Type B pancreatic cell (in vitro differentiated cells): ENCODE results near the gene GUK1. TPM values are rescaled to one million over a fixed set of nuclear protein-coding genes. Genes with fewer than 3 reads are reported as not detected.
A peak's percentile ranks its signal among the peaks of the same experiment; 100 is the strongest.

Source experiments
- DNase-seq: peaks from one replicate; pipeline ENCODE4 v3.0.0; 2021; ENCODE audit warnings: mixed read lengths; ENCODE audit not compliant: unreplicated experiment; ENCODE audit errors: extremely low spot score
- H3K27ac Mint-ChIP-seq: 2 replicates; pipeline ENCODE4 v1.8.0; 2021; ENCODE audit warnings: mild to moderate bottlenecking, mixed read lengths
- H3K27me3 Mint-ChIP-seq: 2 replicates; pipeline ENCODE4 v1.8.0; 2021; ENCODE audit warnings: mixed read lengths
- H3K36me3 Mint-ChIP-seq: 2 replicates; pipeline ENCODE4 v1.8.0; 2021; ENCODE audit warnings: mixed read lengths
- H3K4me1 Mint-ChIP-seq: one replicate; pipeline ENCODE4 v1.8.0; 2021; ENCODE audit warnings: mixed read lengths; ENCODE audit not compliant: unreplicated experiment
- H3K4me3 Mint-ChIP-seq: 2 replicates; pipeline ENCODE4 v1.8.0; 2021; ENCODE audit warnings: mild to moderate bottlenecking, mixed read lengths
- H3K9me3 Mint-ChIP-seq: 2 replicates; pipeline ENCODE4 v1.8.0; 2021; ENCODE audit warnings: mixed read lengths
- CTCF ChIP-seq: fragments of 200-600 bp; sonication (generic); conservative IDR thresholded peaks from 2 replicates; pipeline ENCODE4 v1.5.0; 2021; ENCODE audit warnings: antibody characterized with exemption, mild to moderate bottlenecking
- total RNA-seq: library from RNA; stranded (reverse); gene quantifications from 2 replicates; pipeline ENCODE4 v1.2.1, GENCODE V29; 2021; ENCODE audit warnings: low replicate concordance

Gene GUK1
- total RNA-seq, 1 donor from 2014 or later = 133 TPM

- no peak for DNase-seq
- H3K36me3 Mint-ChIP-seq = no peaks in the 10 kb centered on the region
- no peak for TF ChIP-seq CTCF
- H3K9me3 Mint-ChIP-seq = no peaks in the 10 kb centered on the region
- H3K4me1 Mint-ChIP-seq = peaks cover 14% of the 10 kb centered on the region
- no peaks in the 10 kb centered on the region for H3K27me3 Mint-ChIP-seq
- H3K27ac Mint-ChIP-seq = no peak overlapping the region
- no peak overlapping the region for H3K4me3 Mint-ChIP-seq
Measured at GRCh38 chr1:228147768-228148167, 7.7 kb downstream of the GUK1 start.

GRCh38 chr1:228148196-228148861 lies 8.2 kb downstream of the GUK1 start:
- no peaks in the 10 kb centered on the region for H3K27me3 Mint-ChIP-seq
- H3K27ac Mint-ChIP-seq = no peak overlapping the region
- H3K9me3 Mint-ChIP-seq = no peaks in the 10 kb centered on the region
- H3K36me3 Mint-ChIP-seq = no peaks in the 10 kb centered on the region
- no peak overlapping the region for H3K4me3 Mint-ChIP-seq
- peak; percentile 58 for DNase-seq
- TF ChIP-seq CTCF = no peak
- H3K4me1 Mint-ChIP-seq = peaks cover 8% of the 10 kb centered on the region

- Mint-ChIP-seq H3K27ac (no peak overlapping the region), H3K9me3 (no peaks in the 10 kb centered on the region), H3K27me3 (no peaks in the 10 kb centered on the region), H3K4me1 (peaks cover 2% of the 10 kb centered on the region), H3K4me3 (no peak overlapping the region), H3K36me3 (no peaks in the 10 kb centered on the region)
- DNase-seq = no peak
- no peak for TF ChIP-seq CTCF
Measured at GRCh38 chr1:228148935-228149405, 8.9 kb downstream of the GUK1 start.

- Mint-ChIP-seq H3K4me3 (no peak within 1 kb of the TSS), H3K27ac (no peak within 1 kb of the TSS), H3K4me1 (no peaks in the 10 kb centered on the region), H3K9me3 (no peaks in the 10 kb centered on the region), H3K27me3 (no peaks in the 10 kb centered on the region), H3K36me3 (no peaks in the 10 kb centered on the region)
- TF ChIP-seq CTCF = no peak
- DNase-seq = no peak
Measured at GRCh38 chr1:228149406-228150119, 9.5 kb downstream of the GUK1 start, which contains the start of gene GJC2. Gene GJC2 (plus strand): TSS chr1:228149930. CDS start chr1:228157759, 7,829 bp downstream.

GRCh38 chr1:228150120-228150460 lies 10.0 kb downstream of the GUK1 start:
- Mint-ChIP-seq H3K9me3 (no peaks in the 10 kb centered on the region), H3K36me3 (no peaks in the 10 kb centered on the region), H3K4me1 (no peaks in the 10 kb centered on the region), H3K27ac (no peak overlapping the region), H3K27me3 (no peaks in the 10 kb centered on the region), H3K4me3 (no peak overlapping the region)
- DNase-seq = no peak
- TF ChIP-seq CTCF = no peak
